ENCODE measurements around the gene FRMD8.
A peak's percentile ranks its signal among the peaks of the same experiment; 100 is the strongest.

The FRMD8 gene

GRCh38 chr11:65401073-65401802 is 14.8 kb downstream of the FRMD8 start:
- no CpG with 5 or more reads among the region's 16 CpGs for WGBS (ENCODE audit: extremely low coverage, insufficient coverage, low lambda C conversion rate)
- Histone ChIP-seq H2BK120ac (ENCODE audit: low read depth, low read length) (no peak overlapping the region), H3K79me2 (ENCODE audit: control insufficient read depth, insufficient read depth, low read length) (no peaks in the 10 kb centered on the region), H3K56ac (ENCODE audit: low read length) (peak overlapping the region; percentile 49), H3K27ac (ENCODE audit: low read depth, low read length) (no peak overlapping the region), H3K27me3 (ENCODE audit: insufficient read depth, low read length, poor library complexity) (no peaks in the 10 kb centered on the region), H3K36me3 (ENCODE audit: control insufficient read depth, insufficient read depth, low read length) (peaks cover 12% of the 10 kb centered on the region), H3K9ac (ENCODE audit: low read length) (no peak overlapping the region), H4K8ac (ENCODE audit: low read depth, low read length) (no peak overlapping the region), H2BK5ac (ENCODE audit: low read length) (no peak overlapping the region), H3K23ac (ENCODE audit: low read length) (no peak overlapping the region), H3K4me1 (ENCODE audit: control insufficient read depth, low read depth, low read length) (no peaks in the 10 kb centered on the region), H3K18ac (ENCODE audit: low read length) (no peak overlapping the region), H2BK15ac (replicated peaks; ENCODE audit: low read depth) (no peak overlapping the region), H2AK5ac (ENCODE audit: low read length) (no peak overlapping the region), H4K5ac (ENCODE audit: low read length) (no peak overlapping the region), H3K4ac (ENCODE audit: low read depth, low read length) (no peak overlapping the region), H3K4me3 (ENCODE audit: low read length) (no peak overlapping the region), H3K79me1 (ENCODE audit: low read length) (no peaks in the 10 kb centered on the region), H3K4me2 (ENCODE audit: low read length) (no peak overlapping the region)
- DNase-seq: peak; percentile 68

- DNase-seq: no peak
- H4K8ac ChIP-seq (ENCODE audit: low read depth, low read length): no peak overlapping the region
- H3K79me2 ChIP-seq (ENCODE audit: control insufficient read depth, insufficient read depth, low read length): no peaks in the 10 kb centered on the region
- no peak overlapping the region for H2AK5ac ChIP-seq (ENCODE audit: low read length)
- peak overlapping the region; percentile 49 for H3K56ac ChIP-seq (ENCODE audit: low read length)
- no peak overlapping the region for H3K9ac ChIP-seq (ENCODE audit: low read length)
- no peaks in the 10 kb centered on the region for H3K27me3 ChIP-seq (ENCODE audit: insufficient read depth, low read length, poor library complexity)
- no peak overlapping the region for H3K4me2 ChIP-seq (ENCODE audit: low read length)
- H2BK15ac ChIP-seq (replicated peaks; ENCODE audit: low read depth): no peak overlapping the region
- no peaks in the 10 kb centered on the region for H3K4me1 ChIP-seq (ENCODE audit: control insufficient read depth, low read depth, low read length)
- H2BK5ac ChIP-seq (ENCODE audit: low read length): no peak overlapping the region
- no peak overlapping the region for H3K4ac ChIP-seq (ENCODE audit: low read depth, low read length)
- no peak overlapping the region for H3K4me3 ChIP-seq (ENCODE audit: low read length)
- no peak overlapping the region for H3K18ac ChIP-seq (ENCODE audit: low read length)
- H3K23ac ChIP-seq (ENCODE audit: low read length): no peak overlapping the region
- H3K36me3 ChIP-seq (ENCODE audit: control insufficient read depth, insufficient read depth, low read length): peaks cover 12% of the 10 kb centered on the region
- no peak overlapping the region for H4K5ac ChIP-seq (ENCODE audit: low read length)
- no CpG with 5 or more reads among the region's 10 CpGs for WGBS (ENCODE audit: extremely low coverage, insufficient coverage, low lambda C conversion rate)
- H3K79me1 ChIP-seq (ENCODE audit: low read length): no peaks in the 10 kb centered on the region
- no peak overlapping the region for H3K27ac ChIP-seq (ENCODE audit: low read depth, low read length)
- H2BK120ac ChIP-seq (ENCODE audit: low read depth, low read length): no peak overlapping the region
Measured at GRCh38 chr11:65401803-65402248, 15.4 kb downstream of the FRMD8 start.

- H3K23ac ChIP-seq (ENCODE audit: low read length): no peak overlapping the region
- H3K79me1 ChIP-seq (ENCODE audit: low read length): no peaks in the 10 kb centered on the region
- no peak for DNase-seq
- no peak overlapping the region for H2AK5ac ChIP-seq (ENCODE audit: low read length)
- H2BK5ac ChIP-seq (ENCODE audit: low read length): no peak overlapping the region
- H3K36me3 ChIP-seq (ENCODE audit: control insufficient read depth, insufficient read depth, low read length): peaks cover 7% of the 10 kb centered on the region
- WGBS (ENCODE audit: extremely low coverage, insufficient coverage, low lambda C conversion rate): no CpG with 5 or more reads among the region's 2 CpGs
- H3K18ac ChIP-seq (ENCODE audit: low read length): no peak overlapping the region
- no peak overlapping the region for H3K27ac ChIP-seq (ENCODE audit: low read depth, low read length)
- H3K4me1 ChIP-seq (ENCODE audit: control insufficient read depth, low read depth, low read length): no peaks in the 10 kb centered on the region
- H3K27me3 ChIP-seq (ENCODE audit: insufficient read depth, low read length, poor library complexity): no peaks in the 10 kb centered on the region
- H3K4ac ChIP-seq (ENCODE audit: low read depth, low read length): no peak overlapping the region
- H2BK120ac ChIP-seq (ENCODE audit: low read depth, low read length): no peak overlapping the region
- H3K79me2 ChIP-seq (ENCODE audit: control insufficient read depth, insufficient read depth, low read length): no peaks in the 10 kb centered on the region
- no peak overlapping the region for H4K5ac ChIP-seq (ENCODE audit: low read length)
- H3K9ac ChIP-seq (ENCODE audit: low read length): no peak overlapping the region
- no peak overlapping the region for H3K4me3 ChIP-seq (ENCODE audit: low read length)
- H4K8ac ChIP-seq (ENCODE audit: low read depth, low read length): no peak overlapping the region
- no peak overlapping the region for H3K56ac ChIP-seq (ENCODE audit: low read length)
- no peak overlapping the region for H2BK15ac ChIP-seq (replicated peaks; ENCODE audit: low read depth)
- no peak overlapping the region for H3K4me2 ChIP-seq (ENCODE audit: low read length)
Measured at GRCh38 chr11:65402790-65403189, 16.4 kb downstream of the FRMD8 start.

GRCh38 chr11:65403607-65404121 is 17.2 kb downstream of the FRMD8 start:
- no CpG with 5 or more reads among the region's 12 CpGs for WGBS (ENCODE audit: extremely low coverage, insufficient coverage, low lambda C conversion rate)
- no peak overlapping the region for H3K56ac ChIP-seq (ENCODE audit: low read length)
- no peaks in the 10 kb centered on the region for H3K27me3 ChIP-seq (ENCODE audit: insufficient read depth, low read length, poor library complexity)
- no peak overlapping the region for H3K4me2 ChIP-seq (ENCODE audit: low read length)
- H3K36me3 ChIP-seq (ENCODE audit: control insufficient read depth, insufficient read depth, low read length): peaks cover 3% of the 10 kb centered on the region
- no peak overlapping the region for H4K5ac ChIP-seq (ENCODE audit: low read length)
- H3K23ac ChIP-seq (ENCODE audit: low read length): no peak overlapping the region
- no peak for DNase-seq
- no peak overlapping the region for H3K18ac ChIP-seq (ENCODE audit: low read length)
- H2BK120ac ChIP-seq (ENCODE audit: low read depth, low read length): no peak overlapping the region
- no peak overlapping the region for H3K27ac ChIP-seq (ENCODE audit: low read depth, low read length)
- no peak overlapping the region for H3K4ac ChIP-seq (ENCODE audit: low read depth, low read length)
- no peak overlapping the region for H2BK5ac ChIP-seq (ENCODE audit: low read length)
- H3K79me1 ChIP-seq (ENCODE audit: low read length): no peaks in the 10 kb centered on the region
- no peaks in the 10 kb centered on the region for H3K79me2 ChIP-seq (ENCODE audit: control insufficient read depth, insufficient read depth, low read length)
- H2AK5ac ChIP-seq (ENCODE audit: low read length): no peak overlapping the region
- no peak overlapping the region for H3K4me3 ChIP-seq (ENCODE audit: low read length)
- no peak overlapping the region for H3K9ac ChIP-seq (ENCODE audit: low read length)
- H2BK15ac ChIP-seq (replicated peaks; ENCODE audit: low read depth): no peak overlapping the region
- no peak overlapping the region for H4K8ac ChIP-seq (ENCODE audit: low read depth, low read length)
- H3K4me1 ChIP-seq (ENCODE audit: control insufficient read depth, low read depth, low read length): no peaks in the 10 kb centered on the region

- no peak overlapping the region for H2BK120ac ChIP-seq (ENCODE audit: low read depth, low read length)
- no peak overlapping the region for H3K4ac ChIP-seq (ENCODE audit: low read depth, low read length)
- no peak overlapping the region for H3K4me3 ChIP-seq (ENCODE audit: low read length)
- H2BK5ac ChIP-seq (ENCODE audit: low read length): no peak overlapping the region
- H3K27ac ChIP-seq (ENCODE audit: low read depth, low read length): no peak overlapping the region
- H3K4me2 ChIP-seq (ENCODE audit: low read length): no peak overlapping the region
- H2AK5ac ChIP-seq (ENCODE audit: low read length): no peak overlapping the region
- peaks cover 3% of the 10 kb centered on the region for H3K36me3 ChIP-seq (ENCODE audit: control insufficient read depth, insufficient read depth, low read length)
- H3K27me3 ChIP-seq (ENCODE audit: insufficient read depth, low read length, poor library complexity): no peaks in the 10 kb centered on the region
- no CpG with 5 or more reads among the region's 13 CpGs for WGBS (ENCODE audit: extremely low coverage, insufficient coverage, low lambda C conversion rate)
- H2BK15ac ChIP-seq (replicated peaks; ENCODE audit: low read depth): no peak overlapping the region
- DNase-seq: no peak
- H3K79me2 ChIP-seq (ENCODE audit: control insufficient read depth, insufficient read depth, low read length): no peaks in the 10 kb centered on the region
- no peak overlapping the region for H3K9ac ChIP-seq (ENCODE audit: low read length)
- no peak overlapping the region for H3K18ac ChIP-seq (ENCODE audit: low read length)
- H3K4me1 ChIP-seq (ENCODE audit: control insufficient read depth, low read depth, low read length): no peaks in the 10 kb centered on the region
- no peak overlapping the region for H4K5ac ChIP-seq (ENCODE audit: low read length)
- no peak overlapping the region for H4K8ac ChIP-seq (ENCODE audit: low read depth, low read length)
- no peak overlapping the region for H3K56ac ChIP-seq (ENCODE audit: low read length)
- no peaks in the 10 kb centered on the region for H3K79me1 ChIP-seq (ENCODE audit: low read length)
- no peak overlapping the region for H3K23ac ChIP-seq (ENCODE audit: low read length)
Measured at GRCh38 chr11:65404210-65404609, 17.8 kb downstream of the FRMD8 start.

All from mesendoderm (in vitro differentiated cells).